GM12878 (cell line): ENCODE data around the gene ABCB8. TPM values are rescaled to one million over a fixed set of nuclear protein-coding genes. Genes with fewer than 3 reads are reported as not detected.

Source experiments
- ATAC-seq: fragments of 200-7000 bp; cut with Tn5 transposase; 3 replicates; pipeline ENCODE4 v1.9.1; 2020; ENCODE audit warnings: mild to moderate bottlenecking, moderate library complexity
- BruUV-seq: library from RNA; stranded (reverse); fragments of 400-500 nt; replicated peaks from 2 replicates; lab custom pipeline; 2021; lab: Mats Ljungman, UMichigan
- CTCF ChIA-PET: fragments of 300-600 bp; sonication (Branson Sonifier 250); formaldehyde crosslinking; extraction: SDS; loops from one replicate; lab custom pipeline; 2021; ENCODE audit warnings: inconsistent platforms; lab: Yijun Ruan, JAX
- POLR2A ChIA-PET: fragments of 350-600 bp; formaldehyde crosslinking; extraction: SDS; loops from one replicate; lab custom pipeline; 2021; ENCODE audit warnings: inconsistent platforms; lab: Charles Lee
- RAD21 ChIA-PET: fragments of 300-600 bp; sonication (Branson Sonifier 250); formaldehyde crosslinking; loops from one replicate; lab custom pipeline; 2023; ENCODE audit warnings: antibody characterized with exemption; ENCODE audit not compliant: unreplicated experiment; lab: Charles Lee
- SMC1A ChIA-PET: fragments of 300-600 bp; sonication (Branson Sonifier 250); formaldehyde crosslinking; loops from one replicate; lab custom pipeline; 2023; ENCODE audit not compliant: unreplicated experiment, uncharacterized antibody; lab: Charles Lee
- DNase-seq: peaks from one replicate; pipeline ENCODE4 v3.0.0-alpha.2; 2011; ENCODE audit warnings: low read depth, low spot score
- FAIRE-seq: peaks from 3 replicates; lab custom pipeline; 2011; peaks lifted over from hg19 to GRCh38; lab: Jason Lieb, UNC
- H2AFZ ChIP-seq: 2 replicates; pipeline ENCODE4 v1.6.0; 2011; ENCODE audit warnings: low read depth, low read length, control low read depth; ENCODE audit not compliant: control insufficient read depth
- H3K27ac ChIP-seq: 2 replicates; pipeline ENCODE4 v1.5.1; 2011; ENCODE audit warnings: control low read depth; ENCODE audit not compliant: control insufficient read depth, insufficient read depth
- H3K27me3 ChIP-seq, 2 experiments: replicated peaks in 1 of 2; 2 replicates each; pipeline versions ENCODE4 v1.6.0 to v1.6.1; 2011; ENCODE audit warnings: low read length in 1 of 2; ENCODE audit not compliant: control insufficient read depth in 2 of 2, insufficient read depth in 2 of 2
- H3K36me3 ChIP-seq, 2 experiments: 2 replicates each; pipeline ENCODE4 v1.5.1; 2011; ENCODE audit warnings: low read length in 1 of 2; ENCODE audit not compliant: control insufficient read depth in 2 of 2, insufficient read depth in 2 of 2
- H3K4me1 ChIP-seq: 2 replicates; pipeline ENCODE4 v1.6.1; 2011; ENCODE audit warnings: mild to moderate bottlenecking, low read length, moderate library complexity, mixed read lengths; ENCODE audit not compliant: control insufficient read depth, insufficient read depth
- H3K4me2 ChIP-seq: 2 replicates; pipeline ENCODE4 v1.6.0; 2011; ENCODE audit warnings: control low read depth; ENCODE audit not compliant: control insufficient read depth, insufficient read depth
- H3K4me3 ChIP-seq: fragments of 200-600 bp; sonication (generic); 2 replicates; pipeline ENCODE4 v1.5.1; 2016
- H3K79me2 ChIP-seq: 2 replicates; pipeline ENCODE4 v1.6.0; 2011; ENCODE audit warnings: low read length; ENCODE audit not compliant: control insufficient read depth, insufficient read depth
- H3K9ac ChIP-seq: 2 replicates; pipeline ENCODE4 v1.8.0; 2011; ENCODE audit warnings: low read length, control low read depth, mixed read lengths; ENCODE audit not compliant: control insufficient read depth, insufficient read depth
- H3K9me3 ChIP-seq: replicated peaks from 3 replicates; pipeline ENCODE4 v1.5.1; 2011; ENCODE audit warnings: mild to moderate bottlenecking, low read length; ENCODE audit not compliant: control insufficient read depth, insufficient read depth
- H4K20me1 ChIP-seq: 2 replicates; pipeline ENCODE4 v1.6.0; 2011; ENCODE audit not compliant: control insufficient read depth, insufficient read depth
- BRCA1 ChIP-seq: IDR thresholded peaks from 2 replicates; pipeline ENCODE4 v1.6.1; 2011; ENCODE audit warnings: low read depth, low read length, improper control_type of control experiment
- CBX5 ChIP-seq: sonication (generic); IDR thresholded peaks from 2 replicates; pipeline ENCODE4 v1.6.1; 2016; ENCODE audit warnings: low read depth, moderate library complexity, mild to moderate bottlenecking, inconsistent platforms
- ETV6 ChIP-seq, 2 experiments: fragments of 450-650 bp in 1 of 2; IDR thresholded peaks in 1 of 2; conservative IDR thresholded peaks in 1 of 2; 2 replicates each; pipeline ENCODE4 v1.6.1; 2014; ENCODE audit warnings: antibody characterized with exemption in 1 of 2, borderline replicate concordance in 1 of 2, low read depth in 1 of 2, mild to moderate bottlenecking in 1 of 2, moderate library complexity in 1 of 2
- EZH2 ChIP-seq: IDR thresholded peaks from 2 replicates; pipeline ENCODE4 v1.6.1; 2012; ENCODE audit warnings: low read depth, mild to moderate bottlenecking, control low read depth, inconsistent platforms, low read length, borderline replicate concordance; ENCODE audit not compliant: control insufficient read depth
- RBBP5 ChIP-seq: fragments of 200-600 bp; sonication (generic); conservative IDR thresholded peaks from 2 replicates; pipeline ENCODE4 v1.6.1; 2016
- STAT3 ChIP-seq: IDR thresholded peaks from 2 replicates; pipeline ENCODE4 v1.6.1; 2011; ENCODE audit warnings: low read depth, low read length, improper control_type of control experiment
- WGBS: methylation state at CpG from one replicate; pipeline ENCODE4 v1.1.6; 2016; ENCODE audit warnings: low lambda C conversion rate; ENCODE audit not compliant: insufficient replicate concordance, insufficient coverage; ENCODE audit errors: missing lambda C conversion rate; 5-methylcytosine and 5-hydroxymethylcytosine counted together
- in situ Hi-C: fragments of 300-500 bp; cut with MboI; formaldehyde crosslinking; loops from 9 replicates; pipeline ENCODE4 v1.14.3; 2018; ENCODE audit warnings: mixed read lengths
- intact Hi-C: fragments of 100-400 bp; cut with micrococcal nuclease; formaldehyde crosslinking; loops from one replicate; pipeline ENCODE4 v1.14.2; 2022; ENCODE audit not compliant: unreplicated experiment
- polyA plus RNA-seq, 11 experiments: library from polyadenylated mRNA; depleted of rRNA in 4 of 11; unstranded in 6 of 11; stranded (reverse) in 5 of 11; fragments of >200 nt; fragmentation: Nextera tagmentation in 4 of 11; fragmentation: Illumina TruSeq in 1 of 11; extraction: Ambion mirVana in 4 of 11; extraction: Trizol in 1 of 11; gene quantifications; 1 replicate in 1 of 11; 2 replicates in 10 of 11; pipeline versions ENCODE4 v1.2.1 to v1.2.3, GENCODE V29; 2011 to 2016; ENCODE audit warnings: inconsistent platforms in 2 of 11, missing spikeins in 2 of 11, low read depth in 1 of 11
- total RNA-seq, 4 experiments: library from RNA; depleted of rRNA in 3 of 4; stranded (reverse); fragments of >200 nt in 3 of 4; fragmentation: Illumina TruSeq in 1 of 4; extraction: Trizol in 1 of 4; gene quantifications; 2 replicates each; pipeline versions ENCODE4 v1.2.1 to v1.2.3, GENCODE V29; 2013 to 2021
- TF ChIP-seq, protein P1 (sequence below): fragments of 450-650 bp; IDR thresholded peaks from 2 replicates; pipeline ENCODE4 v1.6.1; 2016; ENCODE audit warnings: mild to moderate bottlenecking, moderate library complexity, borderline replicate concordance

Gene ABCB8
- total and polyA plus RNA-seq, 10 of the 15 experiments (the other 5 are each of a cell fraction or from before 2014, with no cell fraction given) = 0.77 to 34.8 (median 18.9) TPM

DNA sequence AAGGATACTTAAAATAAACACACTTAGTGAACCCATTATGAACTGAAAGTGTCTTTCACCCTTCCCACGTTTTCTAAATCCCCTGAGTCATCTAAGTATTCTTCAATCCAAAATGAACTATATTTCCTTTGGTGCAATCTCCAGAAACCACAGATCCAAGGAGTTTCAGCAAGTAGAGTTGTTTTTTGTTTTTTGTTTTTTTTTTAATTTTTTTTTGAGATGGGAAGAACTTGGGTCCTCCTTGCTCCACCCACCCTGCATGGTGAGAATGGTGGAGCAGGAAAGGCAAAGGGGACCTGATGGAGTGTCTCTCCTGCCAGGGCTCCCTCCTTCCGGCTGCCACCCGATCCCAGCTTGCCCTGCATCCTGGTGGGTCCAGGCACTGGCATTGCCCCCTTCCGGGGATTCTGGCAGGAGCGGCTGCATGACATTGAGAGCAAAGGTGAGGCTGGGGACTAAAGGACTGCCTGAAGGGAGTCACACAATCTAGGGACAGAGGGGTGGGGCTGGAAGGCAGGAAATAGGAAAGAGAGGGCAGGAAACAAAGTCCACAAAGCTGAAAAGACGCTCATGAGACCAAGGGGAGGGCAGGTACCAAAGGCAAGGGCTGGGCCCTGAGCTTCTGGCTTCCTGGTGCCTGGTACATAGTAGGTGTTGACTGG lies 16.1 kb upstream of the ABCB8 start:
- Histone ChIP-seq H3K9me3 (no peaks in the 10 kb centered on the region), H3K4me2 (no peak overlapping the region), H3K27ac (no peak overlapping the region), H3K4me3 (no peak overlapping the region), H3K27me3 (no peaks in the 10 kb centered on the region; a peak in 1 of 4 replicates), H3K79me2 (no peaks in the 10 kb centered on the region), H4K20me1 (no peaks in the 10 kb centered on the region), H3K9ac (no peak overlapping the region), H3K36me3 (no peaks in the 10 kb centered on the region), H2AFZ (no peak overlapping the region), H3K4me1 (peaks cover 6% of the 10 kb centered on the region)
- ATAC-seq = no peak
- POLR2A ChIA-PET = no interaction called here
- no peak for DNase-seq
- TF ChIP-seq STAT3 = no peak
- no peak for TF ChIP-seq BRCA1
- TF ChIP-seq ETV6 (conservative IDR thresholded peaks at IDR 0.05 in 1 of 2, IDR thresholded peaks at IDR 0.05 in 1 of 2; ENCODE audit: borderline replicate concordance in 1 of 2, low read depth in 1 of 2) = no peak
- TF ChIP-seq EZH2 = no peak
- TF ChIP-seq RBBP5 = no peak
- TF ChIP-seq CBX5 = no peak
- TF ChIP-seq, protein P1, sequence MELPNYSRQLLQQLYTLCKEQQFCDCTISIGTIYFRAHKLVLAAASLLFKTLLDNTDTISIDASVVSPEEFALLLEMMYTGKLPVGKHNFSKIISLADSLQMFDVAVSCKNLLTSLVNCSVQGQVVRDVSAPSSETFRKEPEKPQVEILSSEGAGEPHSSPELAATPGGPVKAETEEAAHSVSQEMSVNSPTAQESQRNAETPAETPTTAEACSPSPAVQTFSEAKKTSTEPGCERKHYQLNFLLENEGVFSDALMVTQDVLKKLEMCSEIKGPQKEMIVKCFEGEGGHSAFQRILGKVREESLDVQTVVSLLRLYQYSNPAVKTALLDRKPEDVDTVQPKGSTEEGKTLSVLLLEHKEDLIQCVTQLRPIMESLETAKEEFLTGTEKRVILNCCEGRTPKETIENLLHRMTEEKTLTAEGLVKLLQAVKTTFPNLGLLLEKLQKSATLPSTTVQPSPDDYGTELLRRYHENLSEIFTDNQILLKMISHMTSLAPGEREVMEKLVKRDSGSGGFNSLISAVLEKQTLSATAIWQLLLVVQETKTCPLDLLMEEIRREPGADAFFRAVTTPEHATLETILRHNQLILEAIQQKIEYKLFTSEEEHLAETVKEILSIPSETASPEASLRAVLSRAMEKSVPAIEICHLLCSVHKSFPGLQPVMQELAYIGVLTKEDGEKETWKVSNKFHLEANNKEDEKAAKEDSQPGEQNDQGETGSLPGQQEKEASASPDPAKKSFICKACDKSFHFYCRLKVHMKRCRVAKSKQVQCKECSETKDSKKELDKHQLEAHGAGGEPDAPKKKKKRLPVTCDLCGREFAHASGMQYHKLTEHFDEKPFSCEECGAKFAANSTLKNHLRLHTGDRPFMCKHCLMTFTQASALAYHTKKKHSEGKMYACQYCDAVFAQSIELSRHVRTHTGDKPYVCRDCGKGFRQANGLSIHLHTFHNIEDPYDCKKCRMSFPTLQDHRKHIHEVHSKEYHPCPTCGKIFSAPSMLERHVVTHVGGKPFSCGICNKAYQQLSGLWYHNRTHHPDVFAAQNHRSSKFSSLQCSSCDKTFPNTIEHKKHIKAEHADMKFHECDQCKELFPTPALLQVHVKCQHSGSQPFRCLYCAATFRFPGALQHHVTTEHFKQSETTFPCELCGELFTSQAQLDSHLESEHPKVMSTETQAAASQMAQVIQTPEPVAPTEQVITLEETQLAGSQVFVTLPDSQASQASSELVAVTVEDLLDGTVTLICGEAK = no peak
- 45% methylated on average over 6 of the region's 6 CpGs for WGBS
- FAIRE-seq = no peak
- SMC1A ChIA-PET = no interaction called here
- RAD21 ChIA-PET = no interaction called here
- intact Hi-C loops = loop anchor here (5.0 kb wide), 1 partner anchor 100 kb away; no protein-coding TSS in a partner anchor
- in situ Hi-C loops = no loop called here
- CTCF ChIA-PET = interaction anchor here (0.7 to 1.1 kb wide), 2 partner anchors 135 to 351 kb away, joined by 3 read pairs; no protein-coding TSS in a partner anchor
- BruUV-seq = no TSS peak
